ENCODE data around the gene DYNC1I2. TPM values are rescaled to one million over a fixed set of nuclear protein-coding genes. Genes with fewer than 3 reads are reported as not detected.
"Not testable (repeated sequence)": the region's sequence is repeated elsewhere in the genome, so short reads cannot be mapped to it uniquely, and the experiment has no call there.

The DYNC1I2 gene
- total RNA-seq, 1 donor from 2014 or later, result 66.9 TPM

DNA sequence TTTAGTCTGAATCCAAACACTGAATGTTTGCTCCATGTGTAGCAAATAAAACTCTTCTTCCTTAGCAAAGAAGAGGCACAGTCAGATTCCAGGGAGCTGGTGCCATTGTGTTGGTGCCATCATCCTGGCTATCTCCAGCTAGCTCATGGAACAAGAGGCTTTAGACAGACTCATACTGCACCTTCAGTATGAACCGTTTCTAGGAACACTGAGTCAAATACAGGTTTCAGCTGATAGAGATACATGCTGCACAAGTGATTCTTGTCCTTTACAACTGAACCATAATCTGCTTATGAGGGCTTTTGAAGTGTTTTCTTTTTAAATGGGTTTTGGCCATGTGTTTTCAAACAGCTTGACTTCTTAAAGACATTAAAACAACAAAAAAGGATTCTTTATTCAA lies 57.9 kb downstream of the DYNC1I2 start:
- peaks cover 88% of the 10 kb centered on the region for H3K36me3 ChIP-seq
- H3K4me1 ChIP-seq, result no peaks in the 10 kb centered on the region
- intact Hi-C loops (cut with micrococcal nuclease), result no loop called here
- H3K27ac ChIP-seq (replicated peaks), result no peak overlapping the region
- no peaks in the 10 kb centered on the region for H3K9me3 ChIP-seq (replicated peaks)
- H3K4me3 ChIP-seq, result no peak overlapping the region
- no peaks in the 10 kb centered on the region for H3K27me3 ChIP-seq (ENCODE audit: low read depth)
- DNase-seq, result no peak
- TF ChIP-seq, protein P1, sequence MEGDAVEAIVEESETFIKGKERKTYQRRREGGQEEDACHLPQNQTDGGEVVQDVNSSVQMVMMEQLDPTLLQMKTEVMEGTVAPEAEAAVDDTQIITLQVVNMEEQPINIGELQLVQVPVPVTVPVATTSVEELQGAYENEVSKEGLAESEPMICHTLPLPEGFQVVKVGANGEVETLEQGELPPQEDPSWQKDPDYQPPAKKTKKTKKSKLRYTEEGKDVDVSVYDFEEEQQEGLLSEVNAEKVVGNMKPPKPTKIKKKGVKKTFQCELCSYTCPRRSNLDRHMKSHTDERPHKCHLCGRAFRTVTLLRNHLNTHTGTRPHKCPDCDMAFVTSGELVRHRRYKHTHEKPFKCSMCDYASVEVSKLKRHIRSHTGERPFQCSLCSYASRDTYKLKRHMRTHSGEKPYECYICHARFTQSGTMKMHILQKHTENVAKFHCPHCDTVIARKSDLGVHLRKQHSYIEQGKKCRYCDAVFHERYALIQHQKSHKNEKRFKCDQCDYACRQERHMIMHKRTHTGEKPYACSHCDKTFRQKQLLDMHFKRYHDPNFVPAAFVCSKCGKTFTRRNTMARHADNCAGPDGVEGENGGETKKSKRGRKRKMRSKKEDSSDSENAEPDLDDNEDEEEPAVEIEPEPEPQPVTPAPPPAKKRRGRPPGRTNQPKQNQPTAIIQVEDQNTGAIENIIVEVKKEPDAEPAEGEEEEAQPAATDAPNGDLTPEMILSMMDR (IDR thresholded peaks at IDR 0.05; ENCODE audit: borderline replicate concordance), result no peak

DNA sequence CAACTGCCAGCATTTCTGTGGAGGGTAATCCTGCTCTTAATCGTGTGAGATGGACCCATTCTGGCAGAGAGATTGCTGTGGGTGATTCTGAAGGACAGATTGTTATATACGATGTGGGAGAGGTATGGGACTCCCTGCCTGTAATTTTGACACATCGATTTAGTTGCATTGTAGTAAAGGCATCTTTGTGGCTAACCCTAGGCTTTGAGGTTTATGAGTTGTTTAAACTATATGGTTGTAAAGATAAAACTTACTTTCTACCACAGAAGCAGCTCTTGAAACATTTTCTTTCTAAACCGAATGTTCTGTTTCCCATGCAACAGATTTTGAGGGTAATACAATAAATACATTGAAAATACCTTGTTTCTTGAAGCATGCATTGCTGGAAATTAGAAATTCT lies 58.5 kb downstream of the DYNC1I2 start:
- Histone ChIP-seq H3K9me3 (replicated peaks) (no peaks in the 10 kb centered on the region), H3K27me3 (ENCODE audit: low read depth) (no peaks in the 10 kb centered on the region), H3K4me3 (no peak overlapping the region), H3K36me3 (peaks cover 94% of the 10 kb centered on the region), H3K4me1 (no peaks in the 10 kb centered on the region), H3K27ac (replicated peaks) (no peak overlapping the region)
- DNase-seq, result no peak
- TF ChIP-seq, protein P1 (IDR thresholded peaks at IDR 0.05; ENCODE audit: borderline replicate concordance), result no peak
- intact Hi-C loops (cut with micrococcal nuclease), result no loop called here

DNA sequence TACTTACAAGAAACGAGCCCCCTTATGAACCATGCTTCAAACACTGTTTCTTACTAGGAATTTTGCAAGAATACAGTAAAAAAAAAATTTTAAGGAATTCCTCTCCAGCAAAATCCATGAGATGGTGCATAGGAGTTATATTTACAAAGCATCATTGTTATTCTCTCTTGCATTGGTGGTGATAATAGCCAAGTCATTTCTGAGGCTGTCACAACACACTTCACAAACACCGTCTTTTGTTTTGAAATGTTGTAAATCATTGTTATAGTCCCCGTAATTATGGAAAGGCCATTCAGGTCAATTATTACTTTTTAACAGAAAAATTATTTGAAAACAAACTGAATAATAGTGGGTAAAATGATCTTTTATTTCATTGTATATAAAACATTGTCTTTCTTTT lies 60.1 kb downstream of the DYNC1I2 start:
- H3K27me3 ChIP-seq (ENCODE audit: low read depth), result no peaks in the 10 kb centered on the region
- no peaks in the 10 kb centered on the region for H3K4me1 ChIP-seq
- intact Hi-C loops (cut with micrococcal nuclease), result no loop called here
- no peaks in the 10 kb centered on the region for H3K9me3 ChIP-seq (replicated peaks)
- H3K4me3 ChIP-seq, result no peak overlapping the region
- no peak overlapping the region for H3K27ac ChIP-seq (replicated peaks)
- peaks cover 91% of the 10 kb centered on the region for H3K36me3 ChIP-seq
- TF ChIP-seq, protein P1 (IDR thresholded peaks at IDR 0.05; ENCODE audit: borderline replicate concordance), result no peak
- no peak for DNase-seq

DNA sequence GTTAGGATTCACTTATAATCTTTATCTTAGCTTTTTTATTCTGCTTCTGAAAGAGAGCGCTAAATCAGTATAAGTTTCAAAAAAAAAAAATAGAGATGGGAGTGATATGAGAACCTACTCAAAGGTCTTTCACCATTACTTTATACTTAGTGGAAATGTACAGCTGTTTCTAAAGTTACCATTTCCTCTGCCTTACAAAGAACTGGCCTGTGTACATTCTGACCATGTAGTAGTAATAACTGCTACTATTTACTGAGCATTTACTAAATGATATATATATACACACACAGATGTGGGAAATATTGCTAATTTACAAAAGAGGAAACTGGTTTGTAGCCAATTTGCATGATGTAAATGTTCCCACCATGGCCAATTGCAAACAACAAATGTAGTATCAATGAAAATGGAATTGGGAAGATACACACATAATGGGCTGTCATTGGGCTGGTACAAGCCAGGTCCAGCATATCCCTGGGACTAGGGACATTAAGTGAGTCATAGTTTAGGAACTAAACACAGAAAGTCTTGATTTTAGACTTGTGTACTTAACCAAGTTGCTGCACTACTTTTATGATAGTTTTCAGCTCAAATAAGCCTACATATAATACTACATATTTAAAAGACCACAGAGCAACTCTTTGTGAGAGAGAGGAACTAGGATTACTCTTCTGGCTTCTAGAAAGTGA lies 67.1 kb downstream of the DYNC1I2 start:
- Histone ChIP-seq H3K36me3 (peaks cover 70% of the 10 kb centered on the region), H3K9me3 (replicated peaks) (peaks cover 15% of the 10 kb centered on the region), H3K4me1 (no peaks in the 10 kb centered on the region), H3K27ac (replicated peaks) (no peak overlapping the region), H3K27me3 (ENCODE audit: low read depth) (no peaks in the 10 kb centered on the region), H3K4me3 (no peak overlapping the region)
- DNase-seq, result no peak
- TF ChIP-seq, protein P1 (IDR thresholded peaks at IDR 0.05; ENCODE audit: borderline replicate concordance), result no peak
- intact Hi-C loops (cut with micrococcal nuclease), result no loop called here

DNA sequence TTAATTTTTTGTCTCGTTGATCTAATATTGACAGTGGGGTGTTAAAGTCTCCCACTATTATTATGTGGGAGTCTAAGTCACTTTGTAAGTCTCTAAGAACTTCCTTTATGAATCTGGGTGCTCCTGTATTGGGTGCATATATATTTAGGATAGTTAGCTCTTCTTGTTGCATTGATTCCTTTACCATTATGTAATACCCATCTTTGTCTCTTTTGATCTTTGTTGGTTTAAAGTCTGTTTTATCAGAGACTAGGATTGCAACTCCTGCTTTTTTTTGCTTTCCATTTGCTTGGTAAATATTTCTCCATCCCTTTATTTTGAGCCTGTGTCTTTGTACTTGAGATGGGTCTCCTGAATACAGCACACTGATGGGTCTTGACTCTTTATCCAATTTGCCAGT lies 71.5 kb downstream of the DYNC1I2 start:
- H3K27ac ChIP-seq (replicated peaks); DNase-seq; intact Hi-C loops (cut with micrococcal nuclease); H3K4me1 ChIP-seq; H3K4me3 ChIP-seq; H3K27me3 ChIP-seq (ENCODE audit: low read depth): not testable (repeated sequence)
- H3K9me3 ChIP-seq (replicated peaks), result peaks cover 15% of the 10 kb centered on the region
- peaks cover 65% of the 10 kb centered on the region for H3K36me3 ChIP-seq

DNA sequence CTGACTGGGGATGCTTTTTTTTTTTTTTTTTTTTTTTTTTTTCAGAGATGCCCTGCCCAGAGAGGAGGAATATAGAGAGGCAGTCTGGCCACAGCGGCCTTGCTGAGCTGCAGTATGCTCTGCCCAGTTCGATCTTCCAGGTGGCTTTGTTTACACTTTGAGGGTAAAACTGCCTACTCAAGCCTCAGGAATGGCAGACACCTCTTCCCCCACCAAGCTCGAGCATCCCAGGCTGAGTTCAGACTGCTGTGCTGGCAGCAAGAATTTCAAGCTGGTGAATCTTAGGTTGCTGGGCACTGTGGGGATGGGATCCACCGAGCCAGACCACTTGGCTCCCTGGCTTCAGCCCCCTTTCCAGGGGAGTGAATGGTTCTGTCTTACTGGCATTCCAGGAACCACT lies 73.9 kb downstream of the DYNC1I2 start:
- intact Hi-C loops (cut with micrococcal nuclease); DNase-seq; H3K27ac ChIP-seq (replicated peaks); H3K27me3 ChIP-seq (ENCODE audit: low read depth); H3K4me3 ChIP-seq; H3K9me3 ChIP-seq (replicated peaks); H3K4me1 ChIP-seq: not testable (repeated sequence)
- peaks cover 49% of the 10 kb centered on the region for H3K36me3 ChIP-seq

Measured in left ventricle myocardium inferior (tissue), 1 donor.